ENCODE data around the gene TRAPPC12. TPM values are rescaled to one million over a fixed set of nuclear protein-coding genes. Genes with fewer than 3 reads are reported as not detected.

TRAPPC12 gene
- total RNA-seq, 1 experiment from 2014 or later, result 86.0 TPM

DNA sequence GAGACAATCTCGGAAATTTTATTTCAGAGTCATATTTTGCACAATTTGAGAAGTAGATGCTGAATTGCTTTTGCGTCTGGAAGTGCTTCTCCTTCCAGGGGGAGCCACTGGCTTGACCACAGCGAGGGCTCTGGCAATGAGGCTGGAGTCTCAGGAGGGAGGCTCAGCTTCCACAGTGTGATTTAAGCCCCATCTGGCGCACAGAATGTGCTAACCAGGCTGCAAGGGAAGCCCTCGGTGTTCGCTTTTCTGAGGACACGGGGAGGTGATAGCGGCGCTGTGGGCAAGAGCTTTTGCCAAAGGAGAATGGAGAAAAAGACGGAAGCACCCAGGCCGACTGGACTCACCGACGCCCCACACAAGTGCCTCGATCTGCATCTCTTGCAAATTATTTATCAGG is 87.5 kb downstream of the TRAPPC12 start:
- H3K79me2 ChIP-seq (ENCODE audit: insufficient read depth, low read length), result no peaks in the 10 kb centered on the region
- DNase-seq, result no peak
- H3K56ac ChIP-seq (ENCODE audit: insufficient read length, low read depth, low read length), result no peak overlapping the region
- H3K4me2 ChIP-seq (ENCODE audit: insufficient read depth, insufficient read length, low read length), result no peak overlapping the region
- no peaks in the 10 kb centered on the region for H3K9me3 ChIP-seq (ENCODE audit: control insufficient read depth, low read depth, low read length)
- Mint-ChIP-seq H3K27me3 (ENCODE audit: low read depth) (no peaks in the 10 kb centered on the region), H3K27ac (no peak overlapping the region), H3K4me1 (peaks cover 8 to 15% of the 10 kb centered on the region in 2 experiments), H3K4me3 (no peak overlapping the region), H3K36me3 (ENCODE audit: insufficient read depth in 1 of 3, low read depth in 3 of 3) (peaks cover 17 to 42% (median 22%) of the 10 kb centered on the region in 3 experiments; a peak in 6 of 7 replicates), H3K9me3 (no peaks in the 10 kb centered on the region)
- no peak overlapping the region for H3K4ac ChIP-seq (ENCODE audit: low read depth, low read length)
- no peak overlapping the region for H3K18ac ChIP-seq (ENCODE audit: insufficient read length, low read depth, low read length)
- H3K27ac ChIP-seq (ENCODE audit: insufficient read length, low read depth, low read length), result no peak overlapping the region
- H3K14ac ChIP-seq (ENCODE audit: insufficient read depth, low read length), result no peak overlapping the region
- no peak overlapping the region for H3K9ac ChIP-seq (ENCODE audit: extremely low read depth, insufficient read length, low read length)
- H3T11ph ChIP-seq (ENCODE audit: low read length), result no peak overlapping the region
- no CpG with 5 or more reads among the region's 14 CpGs for WGBS (ENCODE audit: extremely low coverage, insufficient read length, low lambda C conversion rate)
- H4K91ac ChIP-seq (ENCODE audit: insufficient read length, low read depth, low read length), result no peak overlapping the region
- H2BK120ac ChIP-seq (ENCODE audit: low read depth, low read length, poor library complexity, severe bottlenecking), result no peak overlapping the region
- no peak overlapping the region for H4K5ac ChIP-seq (ENCODE audit: insufficient read length, low read depth, low read length)
- H2AK5ac ChIP-seq (ENCODE audit: insufficient read length, low read length), result no peak overlapping the region
- H3K27me3 ChIP-seq (ENCODE audit: insufficient read depth, low read length), result no peaks in the 10 kb centered on the region
- H3K79me1 ChIP-seq (ENCODE audit: insufficient read depth, low read depth, low read length, poor library complexity, severe bottlenecking), result no peaks in the 10 kb centered on the region
- H3K4me1 ChIP-seq (ENCODE audit: insufficient read depth, low read length), result no peaks in the 10 kb centered on the region
- no peak overlapping the region for H2BK15ac ChIP-seq (ENCODE audit: low read depth, low read length)
- no peaks in the 10 kb centered on the region for H4K20me1 ChIP-seq (ENCODE audit: control insufficient read depth, insufficient read depth, insufficient read length)
- H2BK20ac ChIP-seq (ENCODE audit: low read depth, low read length, poor library complexity, severe bottlenecking), result no peak overlapping the region
- no peaks in the 10 kb centered on the region for H3K23me2 ChIP-seq (ENCODE audit: insufficient read length, low read depth, low read length, poor library complexity, severe bottlenecking)
- no peak overlapping the region for H2AFZ ChIP-seq (ENCODE audit: low read length)
- no peak overlapping the region for H4K8ac ChIP-seq (replicated peaks; ENCODE audit: insufficient read length, low read depth, low read length)
- TF ChIP-seq, protein P1, sequence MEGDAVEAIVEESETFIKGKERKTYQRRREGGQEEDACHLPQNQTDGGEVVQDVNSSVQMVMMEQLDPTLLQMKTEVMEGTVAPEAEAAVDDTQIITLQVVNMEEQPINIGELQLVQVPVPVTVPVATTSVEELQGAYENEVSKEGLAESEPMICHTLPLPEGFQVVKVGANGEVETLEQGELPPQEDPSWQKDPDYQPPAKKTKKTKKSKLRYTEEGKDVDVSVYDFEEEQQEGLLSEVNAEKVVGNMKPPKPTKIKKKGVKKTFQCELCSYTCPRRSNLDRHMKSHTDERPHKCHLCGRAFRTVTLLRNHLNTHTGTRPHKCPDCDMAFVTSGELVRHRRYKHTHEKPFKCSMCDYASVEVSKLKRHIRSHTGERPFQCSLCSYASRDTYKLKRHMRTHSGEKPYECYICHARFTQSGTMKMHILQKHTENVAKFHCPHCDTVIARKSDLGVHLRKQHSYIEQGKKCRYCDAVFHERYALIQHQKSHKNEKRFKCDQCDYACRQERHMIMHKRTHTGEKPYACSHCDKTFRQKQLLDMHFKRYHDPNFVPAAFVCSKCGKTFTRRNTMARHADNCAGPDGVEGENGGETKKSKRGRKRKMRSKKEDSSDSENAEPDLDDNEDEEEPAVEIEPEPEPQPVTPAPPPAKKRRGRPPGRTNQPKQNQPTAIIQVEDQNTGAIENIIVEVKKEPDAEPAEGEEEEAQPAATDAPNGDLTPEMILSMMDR (conservative IDR thresholded peaks at IDR 0.05), result no peak
- no peak overlapping the region for H2BK12ac ChIP-seq (ENCODE audit: insufficient read length, low read depth, low read length)
- no peak overlapping the region for H2BK5ac ChIP-seq (ENCODE audit: insufficient read length, low read length)
- H3K23ac ChIP-seq (ENCODE audit: insufficient read length, low read depth, low read length), result no peak overlapping the region

Data from H9 (cell line).